GM21723 (cell line): ENCODE measurements around the gene TATDN2.
"Not testable (repeated sequence)": the region's sequence is repeated elsewhere in the genome, so short reads cannot be mapped to it uniquely, and the experiment has no call there.

Experiments used
- ATAC-seq: cut with Tn5 transposase; IDR thresholded peaks from one replicate; pipeline ENCODE4 v1.9.1; 2021; ENCODE audit warnings: mild to moderate bottlenecking, moderate library complexity; ENCODE audit not compliant: unreplicated experiment

The TATDN2 gene

DNA sequence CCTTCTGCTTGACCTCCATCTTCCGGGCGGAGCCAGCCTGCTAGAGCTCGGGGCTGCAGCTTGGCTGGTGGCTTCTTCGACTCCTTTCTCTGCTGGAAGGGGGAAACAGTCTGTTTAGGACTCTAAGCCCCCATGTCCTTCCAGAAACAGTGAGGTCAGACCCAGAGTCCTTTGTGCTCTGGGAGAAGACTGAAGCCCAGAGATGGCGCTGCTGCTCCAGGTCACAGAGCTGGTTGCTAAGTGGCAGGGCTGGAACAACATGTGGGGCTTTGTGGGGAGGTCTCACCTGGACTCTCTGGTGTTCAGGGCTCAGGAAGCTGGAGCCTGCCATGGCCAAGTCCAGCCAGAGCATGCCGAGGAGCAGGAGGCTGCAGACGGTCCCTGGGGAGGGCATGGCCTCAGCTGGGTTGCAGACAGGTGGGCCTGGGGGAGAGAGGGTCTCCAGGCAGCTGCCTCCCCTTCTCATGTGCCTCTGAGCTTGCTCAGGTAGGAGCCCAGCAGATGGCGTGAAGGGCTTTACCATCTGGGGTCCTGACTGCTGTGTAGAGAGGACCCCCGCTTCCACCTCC is 41.6 kb downstream of the TATDN2 start:
- ATAC-seq: no peak

DNA sequence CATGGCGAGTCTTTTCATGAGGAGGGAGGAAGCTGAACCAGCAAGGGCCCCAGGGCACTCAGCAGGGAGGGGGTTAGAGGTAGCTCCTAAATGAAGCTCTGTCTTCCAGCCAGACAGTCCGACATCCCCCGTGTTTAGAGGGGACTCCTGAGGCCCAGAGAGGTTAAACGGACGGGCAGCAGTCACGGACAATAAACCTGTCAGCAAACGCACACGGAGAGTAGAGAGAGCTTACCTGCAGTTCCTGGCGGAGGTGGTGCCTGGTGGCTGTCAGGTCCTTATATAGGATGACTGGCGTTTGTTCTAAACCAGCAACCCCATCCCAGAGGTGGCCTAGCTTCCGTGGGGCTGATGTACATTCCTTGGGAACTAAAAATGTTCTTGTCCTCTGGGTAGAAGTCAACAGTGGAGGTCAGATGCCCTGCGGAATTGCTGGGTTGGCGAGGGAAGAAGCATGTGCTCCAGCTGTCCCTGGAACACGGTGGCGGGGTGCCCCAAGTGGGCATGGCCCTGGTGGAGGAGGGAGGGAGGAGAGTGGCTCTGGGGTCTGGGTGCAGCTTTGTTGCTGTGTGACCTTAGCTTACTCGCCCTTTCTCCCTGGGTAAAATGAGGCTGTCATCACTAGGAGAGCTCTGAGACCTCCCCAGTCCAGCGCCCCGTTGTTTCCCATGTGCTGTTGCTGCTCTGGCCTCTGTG is 42.4 kb downstream of the TATDN2 start:
- no peak for ATAC-seq

DNA sequence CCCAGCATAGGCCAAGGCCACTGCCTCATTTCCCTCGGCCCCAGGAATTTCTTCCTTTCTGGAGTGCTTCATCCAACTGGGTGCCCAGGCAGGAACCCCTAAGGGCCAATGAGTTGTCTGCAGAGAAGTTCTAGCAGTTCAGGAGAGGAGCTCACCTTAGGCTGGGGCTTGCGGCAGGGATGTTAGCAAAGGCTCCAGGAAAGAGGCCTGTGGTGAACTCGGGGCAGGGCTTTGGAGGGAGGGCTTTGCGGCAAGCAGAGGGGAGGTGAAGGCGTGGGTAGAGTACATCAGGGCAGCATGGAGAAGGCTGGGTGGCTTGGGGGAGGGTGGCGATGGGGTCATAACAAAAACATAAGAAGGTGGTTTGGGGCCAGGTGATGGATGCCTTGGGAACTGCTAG is 43.4 kb downstream of the TATDN2 start:
- ATAC-seq: no peak

DNA sequence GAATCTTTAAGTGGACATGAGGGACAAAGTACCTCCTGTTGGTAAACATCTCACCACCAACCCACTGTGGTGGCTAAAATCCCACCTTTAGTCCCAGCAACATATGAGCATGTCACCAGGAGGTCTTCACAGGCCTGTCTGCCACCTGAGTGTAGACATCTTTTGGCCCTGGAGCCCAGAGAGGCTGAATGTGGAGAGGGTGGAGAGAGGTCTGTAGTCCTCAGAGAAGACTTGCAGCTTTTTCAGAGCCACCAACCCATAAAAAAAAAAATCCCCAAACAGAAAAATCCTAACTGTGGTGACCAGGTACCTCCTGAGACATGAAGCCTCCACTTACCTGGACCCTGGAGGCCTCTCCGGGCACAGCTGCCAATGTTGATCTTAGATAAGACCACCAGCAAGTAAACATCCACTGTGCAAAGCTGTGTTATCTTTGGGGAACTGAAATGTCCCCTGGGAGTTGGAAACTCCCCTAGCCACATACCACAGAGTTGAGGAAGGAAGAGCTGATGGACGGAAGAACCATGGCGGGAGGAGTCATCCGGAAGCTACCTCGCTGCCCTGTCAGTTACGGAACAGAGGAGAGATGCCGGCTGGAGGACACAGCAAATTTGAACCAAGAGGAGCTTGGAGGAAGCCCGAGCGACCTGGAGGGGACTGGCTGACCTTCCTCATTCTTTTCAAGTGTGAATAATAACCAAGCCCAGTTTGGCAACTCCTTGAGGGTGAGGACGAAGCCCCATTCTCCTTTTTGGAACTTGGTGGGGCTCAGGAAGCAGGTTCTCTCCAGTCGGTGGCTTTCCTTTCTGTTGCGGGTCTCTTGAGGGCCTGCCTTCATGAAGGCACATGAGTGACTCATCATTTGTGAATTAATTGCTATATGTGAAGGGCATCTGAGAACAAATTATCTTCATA is 44.5 kb downstream of the TATDN2 start, which contains the start of gene GHRL:
GHRL (minus strand) TSS at position 443 of the 915 bp plus-strand sequence. CDS start 2,767 bp downstream, outside the sequence.
- ATAC-seq: peak; percentile 75

DNA sequence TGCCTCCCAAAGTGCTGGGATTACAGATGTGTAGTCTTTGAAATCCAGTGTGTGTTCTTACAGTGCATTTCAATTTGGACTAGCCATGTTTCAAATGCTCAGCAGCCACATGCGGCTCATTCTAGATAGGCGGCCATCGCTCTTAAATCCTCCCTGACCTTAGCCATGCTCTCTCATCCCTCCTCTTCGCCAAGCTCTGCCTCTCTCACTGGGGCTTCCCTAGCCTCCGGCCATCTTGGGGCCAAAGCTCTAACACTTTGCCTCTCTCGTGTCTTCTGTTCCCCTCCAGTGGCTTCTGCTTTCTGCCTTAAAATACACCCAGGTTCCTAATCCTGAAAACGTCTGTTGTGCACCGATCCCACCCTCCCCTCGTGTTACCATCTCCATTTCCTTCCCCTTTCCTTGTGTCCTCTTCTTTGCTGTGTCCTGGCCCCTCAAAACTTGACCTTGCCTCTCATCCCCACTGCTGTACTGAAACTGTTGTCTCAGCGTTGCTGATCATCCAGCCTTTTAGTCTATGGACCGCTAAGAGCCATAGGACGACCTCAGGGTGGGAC is 45.8 kb downstream of the TATDN2 start:
- no peak for ATAC-seq

DNA sequence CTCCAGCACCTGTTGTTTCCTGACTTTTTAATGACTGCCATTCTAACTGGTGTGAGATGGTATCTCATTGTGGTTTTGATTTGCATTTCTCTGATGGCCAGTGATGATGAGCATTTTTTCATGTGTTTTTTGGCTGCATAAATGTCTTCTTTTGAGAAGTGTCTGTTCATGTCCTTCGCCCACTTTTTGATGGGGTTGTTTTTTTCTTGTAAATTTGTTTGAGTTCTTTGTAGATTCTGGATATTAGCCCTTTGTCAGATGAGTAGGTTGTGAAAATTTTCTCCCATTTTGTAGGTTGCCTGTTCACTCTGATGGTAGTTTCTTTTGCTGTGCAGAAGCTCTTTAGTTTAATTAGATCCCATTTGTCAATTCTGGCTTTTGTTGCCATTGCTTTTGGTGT is 49.8 kb downstream of the TATDN2 start:
- ATAC-seq: not testable (repeated sequence)

DNA sequence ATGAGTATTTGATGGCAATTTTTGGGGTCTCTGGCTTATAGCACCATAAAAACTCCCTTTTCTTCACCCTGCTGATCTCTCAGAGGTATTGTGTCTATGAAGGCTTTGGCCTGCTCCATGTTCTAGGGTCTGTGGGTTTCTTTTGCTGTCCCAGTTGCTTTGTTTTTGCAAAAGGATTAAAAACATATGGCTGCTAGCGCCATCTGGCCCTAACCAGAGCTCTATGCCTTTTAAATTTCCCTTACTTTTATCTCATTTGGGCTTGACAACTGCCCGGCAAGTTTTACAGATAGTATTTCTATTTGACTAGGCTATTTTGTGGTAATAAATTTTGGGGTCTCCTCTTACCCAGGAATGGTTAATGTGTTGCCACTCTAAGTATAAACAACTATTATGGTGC is 50.9 kb downstream of the TATDN2 start:
- no peak for ATAC-seq

DNA sequence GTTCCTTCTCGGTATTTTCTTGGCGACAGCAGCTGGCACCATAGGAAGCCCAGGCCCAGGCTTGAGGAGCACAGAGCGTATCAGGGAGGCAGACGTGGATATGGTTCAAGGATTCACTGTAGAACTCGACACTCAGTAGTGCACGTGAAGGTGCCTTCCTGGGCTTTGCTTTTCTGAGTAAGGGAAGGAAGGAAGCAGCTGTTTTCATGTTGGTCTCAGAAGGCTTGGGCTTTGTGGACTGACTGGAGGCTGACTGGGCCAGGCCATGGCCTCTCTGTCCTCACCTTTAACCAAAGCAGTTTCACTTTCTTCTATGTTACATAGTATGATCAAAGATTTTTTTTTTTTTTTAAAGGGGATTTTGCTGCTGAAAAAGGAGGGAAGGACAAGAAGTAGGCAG is 51.4 kb downstream of the TATDN2 start:
- ATAC-seq: peak; percentile 82

DNA sequence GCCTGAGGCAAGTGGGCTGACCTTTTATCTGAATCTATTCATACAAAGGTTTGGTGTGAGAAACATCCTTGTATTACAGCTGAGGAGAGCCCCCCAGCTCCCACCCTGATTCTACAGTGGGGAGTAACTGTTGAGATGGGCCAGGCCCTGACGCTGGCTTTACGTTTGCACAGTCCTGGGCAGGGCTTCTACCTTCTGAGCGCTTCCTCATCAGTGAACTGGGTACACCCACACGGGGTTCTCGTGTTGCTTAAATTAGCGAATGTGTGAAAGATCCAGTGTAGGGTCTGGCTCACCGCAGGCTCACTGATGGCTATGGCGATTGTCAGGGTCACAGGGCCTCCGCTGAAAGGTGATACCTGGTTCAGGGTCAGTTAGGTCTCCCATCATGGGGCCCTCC is 51.8 kb downstream of the TATDN2 start:
- ATAC-seq: no peak

DNA sequence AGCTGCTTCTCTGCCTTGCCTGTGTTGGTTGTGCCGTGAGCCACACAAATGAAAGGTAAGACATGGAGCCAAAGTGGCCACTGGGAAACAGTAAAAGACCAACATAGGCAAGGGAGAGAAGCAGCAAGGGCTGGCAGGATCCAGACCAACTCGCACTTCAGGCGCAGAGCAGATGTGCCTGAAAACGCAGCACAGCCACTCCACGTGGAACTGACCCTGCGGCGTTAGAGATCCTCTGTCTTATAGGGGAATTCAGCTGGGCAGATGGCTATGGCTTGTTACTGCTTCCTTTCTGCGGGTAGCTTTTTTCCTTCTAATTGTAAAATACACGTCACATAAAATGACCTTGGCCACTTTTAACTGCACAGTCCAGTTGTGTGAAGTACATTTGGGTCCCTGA is 54.8 kb downstream of the TATDN2 start:
- no peak for ATAC-seq

DNA sequence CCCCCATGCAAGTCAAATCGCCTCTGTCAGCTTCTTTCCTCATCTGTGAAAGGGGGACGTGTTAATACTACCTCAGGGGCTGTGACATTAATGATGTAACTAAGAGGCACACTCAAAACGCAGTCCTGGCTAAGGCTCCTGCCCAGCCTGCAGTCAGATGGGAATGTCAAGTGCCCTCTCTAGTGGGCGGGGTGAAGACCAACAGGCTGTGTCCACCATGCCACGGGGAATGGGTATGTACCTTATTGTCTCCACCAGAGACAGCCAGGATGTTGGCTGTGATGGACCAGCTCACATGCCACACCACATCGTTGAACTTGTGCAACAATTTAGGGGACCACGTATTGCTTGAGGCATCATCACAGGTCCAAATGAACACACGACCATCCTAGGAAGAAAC is 55.5 kb downstream of the TATDN2 start:
- no peak for ATAC-seq

DNA sequence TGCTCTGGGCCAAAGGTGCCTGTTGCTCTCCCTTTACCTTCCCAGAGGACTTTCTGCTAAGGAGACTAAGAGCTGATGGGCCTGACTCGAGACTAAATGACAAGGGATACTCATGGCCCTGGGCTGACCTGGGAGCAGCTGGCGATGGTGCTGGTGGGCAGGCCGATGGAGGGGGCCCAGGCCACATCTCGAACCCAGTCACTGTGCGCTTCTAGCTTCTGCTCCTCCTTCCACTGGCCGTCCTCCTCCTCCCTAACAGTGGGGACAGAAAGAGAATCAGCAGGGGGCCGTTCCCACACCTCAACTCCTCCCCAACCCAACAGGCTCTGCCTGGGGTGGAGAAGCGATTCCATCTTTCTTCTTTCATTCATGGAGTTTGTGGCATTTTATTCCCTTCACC is 56.6 kb downstream of the TATDN2 start:
- no peak for ATAC-seq

DNA sequence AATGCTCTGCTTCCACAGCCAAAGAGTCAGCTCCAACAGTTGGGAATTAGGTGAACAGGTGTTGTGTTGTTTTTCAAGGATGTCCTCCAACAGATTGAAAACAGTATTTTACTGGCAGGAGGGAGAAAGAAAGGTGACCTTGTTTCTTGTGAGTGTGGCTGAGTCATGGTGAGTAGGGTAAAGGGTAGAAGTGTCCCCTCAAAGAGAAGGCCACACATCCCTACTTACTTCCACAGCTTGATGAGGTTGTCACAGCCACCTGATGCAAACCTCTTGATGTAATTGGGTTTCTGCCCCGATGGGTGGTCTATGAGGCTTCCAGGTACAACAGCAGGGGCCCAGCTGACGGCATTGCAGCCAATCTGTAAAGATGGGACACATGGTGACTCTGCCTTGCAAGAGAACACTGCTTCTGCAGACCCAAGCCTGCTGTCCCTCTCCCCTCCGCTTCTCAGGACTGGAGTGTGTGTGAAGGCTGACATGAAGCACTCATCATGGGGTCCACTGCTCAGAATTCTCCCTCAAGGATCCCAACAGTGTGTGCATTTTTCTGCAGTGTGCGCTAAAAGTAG is 57.2 kb downstream of the TATDN2 start:
- no peak for ATAC-seq

DNA sequence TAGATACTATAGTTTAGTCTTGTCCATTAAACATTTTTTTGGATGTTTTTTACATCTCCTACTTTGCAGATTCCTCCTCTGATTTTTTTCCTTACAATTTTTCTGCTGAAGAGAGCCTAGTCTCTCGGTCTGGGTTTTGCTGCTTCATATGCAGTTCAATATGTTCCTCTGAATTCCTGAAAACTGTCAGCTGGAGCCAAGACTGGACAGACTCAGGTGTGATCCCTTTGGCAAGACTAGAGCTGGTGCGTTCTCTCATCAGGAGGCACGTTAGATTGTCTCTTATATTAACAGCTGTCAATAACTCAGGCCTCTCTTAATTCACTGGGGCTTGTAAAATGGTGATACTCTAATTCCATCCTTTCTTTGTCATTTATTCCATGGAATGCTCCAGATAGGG is 57.9 kb downstream of the TATDN2 start:
- no peak for ATAC-seq

DNA sequence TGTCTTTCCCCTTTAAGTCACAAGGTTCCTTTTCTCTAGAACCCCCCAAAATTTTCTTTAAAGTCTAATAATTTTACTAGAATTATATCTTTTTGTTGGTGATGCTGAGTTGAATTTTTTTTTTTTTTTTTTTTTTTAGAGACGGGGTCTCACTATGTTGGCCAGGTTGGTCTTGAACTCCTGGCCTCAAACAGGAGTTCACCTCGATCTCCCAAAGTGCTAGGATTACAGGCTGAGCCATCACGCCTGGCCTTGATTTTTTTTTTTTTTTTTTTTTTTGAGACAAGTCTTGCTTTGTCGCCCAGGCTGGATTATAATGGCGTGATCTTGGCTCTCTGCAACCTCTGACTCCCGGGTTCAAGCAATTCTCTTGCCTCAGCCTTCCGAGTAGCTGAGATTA is 60.4 kb downstream of the TATDN2 start:
- no peak for ATAC-seq

DNA sequence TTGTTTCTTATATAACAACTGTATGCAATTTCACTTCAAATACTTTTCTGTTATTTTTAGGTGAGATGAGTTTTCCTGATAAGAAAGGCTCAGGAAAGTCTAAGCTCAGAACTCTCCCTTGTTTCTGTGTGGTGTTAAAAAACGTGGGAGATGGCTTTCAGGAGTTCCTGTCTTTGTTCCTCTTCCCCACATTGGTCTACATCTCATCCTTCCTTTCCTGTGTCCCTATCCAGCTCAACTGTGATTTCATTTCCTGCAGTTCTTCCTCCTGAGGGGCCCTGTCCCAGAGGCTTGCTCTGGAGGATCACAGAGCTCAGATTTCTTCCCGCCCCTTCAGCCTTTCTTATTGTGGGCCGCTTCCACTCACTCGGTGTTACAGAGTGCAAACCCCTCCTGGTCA is 61.5 kb downstream of the TATDN2 start:
- ATAC-seq: no peak

DNA sequence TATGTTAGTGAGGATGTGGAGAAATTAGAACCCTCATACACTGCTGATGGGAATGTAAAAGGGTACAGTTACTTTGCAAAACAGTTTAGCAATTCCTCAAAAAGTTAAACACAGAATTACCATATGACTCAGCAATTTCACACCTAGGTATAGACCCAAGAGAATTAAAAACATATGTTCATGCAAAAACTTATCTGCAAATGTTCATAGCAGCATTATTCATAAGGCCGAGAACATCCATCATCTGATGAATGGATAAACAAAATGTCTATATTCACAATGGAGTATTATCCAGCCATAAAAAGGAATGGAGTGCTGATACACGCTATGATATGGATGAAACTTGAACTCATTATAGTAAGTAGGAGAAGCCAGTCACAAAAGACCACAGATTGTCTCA is 62.3 kb downstream of the TATDN2 start:
- ATAC-seq: no peak

DNA sequence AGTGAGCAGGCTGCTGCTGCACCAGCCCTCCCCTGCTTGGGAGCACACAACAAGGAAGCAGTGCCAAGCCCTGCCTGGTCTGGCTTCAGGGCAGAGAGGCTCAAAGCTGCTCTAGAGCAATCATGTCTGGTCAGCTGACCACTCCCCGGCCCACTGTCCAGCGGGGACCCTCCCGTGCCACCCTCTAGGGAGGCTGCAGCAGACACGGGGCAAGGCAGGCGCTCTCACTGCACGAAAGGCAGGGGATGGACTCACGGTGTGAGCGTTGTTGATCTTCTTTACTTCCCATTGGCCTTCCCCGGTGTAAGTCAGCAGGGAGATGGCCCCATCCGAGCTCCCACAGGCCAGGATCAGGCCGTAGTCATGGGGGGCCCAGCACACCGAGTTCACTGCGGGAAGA is 63.5 kb downstream of the TATDN2 start:
- no peak for ATAC-seq

DNA sequence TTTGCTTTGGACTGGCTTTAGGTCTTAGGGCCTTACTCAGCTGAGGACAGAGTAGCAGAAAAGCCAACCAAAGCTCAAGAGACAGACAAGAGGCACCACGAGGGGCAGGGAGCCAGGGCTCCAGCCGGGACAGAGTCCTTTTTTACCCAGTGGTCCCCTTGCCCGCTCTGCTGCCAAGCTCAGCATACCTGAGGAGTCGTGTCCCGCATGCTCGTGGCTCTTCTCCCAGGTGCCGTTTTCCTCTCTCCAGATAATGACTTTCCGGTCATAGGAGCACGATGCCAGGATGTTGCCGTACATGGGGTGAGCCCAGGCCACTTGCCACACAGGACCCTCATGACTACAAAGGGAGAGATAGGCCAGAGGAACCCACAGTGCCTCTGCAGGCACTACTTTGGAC is 64.1 kb downstream of the TATDN2 start:
- no peak for ATAC-seq

DNA sequence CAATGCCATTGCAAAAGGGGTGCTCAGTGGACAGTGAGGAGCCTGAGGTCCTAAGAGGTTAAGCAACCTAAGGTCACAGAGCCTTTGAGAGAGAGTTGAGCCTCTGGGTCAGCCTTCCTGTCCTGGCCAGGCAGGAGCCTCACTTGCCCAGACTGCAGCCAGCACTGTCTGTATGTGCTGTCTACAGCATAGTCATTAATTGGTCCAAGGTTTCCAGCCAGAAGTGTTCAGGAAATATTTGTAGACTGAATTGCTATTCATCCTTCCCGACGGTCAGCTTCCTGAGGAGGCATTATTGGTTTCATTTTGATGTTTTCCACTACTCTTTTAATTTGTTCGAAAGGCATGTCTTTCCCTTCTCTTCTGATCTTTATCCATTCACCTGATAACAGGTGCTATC is 64.6 kb downstream of the TATDN2 start:
- no peak for ATAC-seq

DNA sequence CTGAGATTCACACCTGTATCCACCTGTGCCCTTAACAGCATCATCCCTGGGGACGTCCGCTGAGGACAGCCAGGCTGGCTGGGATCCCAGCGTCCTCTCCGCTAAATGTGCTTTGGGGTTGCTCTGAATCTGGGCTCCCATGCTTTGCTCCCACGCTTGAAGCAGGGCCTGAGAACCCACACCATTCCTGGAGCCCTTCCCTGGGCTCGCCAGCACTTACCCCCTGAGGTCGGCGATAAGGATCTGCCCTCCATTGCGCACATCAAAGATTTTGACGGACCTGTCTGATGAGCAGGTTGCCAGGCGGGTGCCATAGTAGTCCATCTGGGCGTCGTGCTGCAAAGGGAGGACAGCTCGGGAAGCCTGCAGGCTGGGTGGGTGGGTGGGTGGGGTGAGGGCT is 66.8 kb downstream of the TATDN2 start:
- no peak for ATAC-seq
